HUES64 (cell line): Measurements from ENCODE around the gene SOST.

Source experiments
- H3K27ac ChIP-seq: 2 replicates; pipeline ENCODE4 v1.7.0; 2013; ENCODE audit warnings: low read depth, low read length, inconsistent platforms
- H3K27me3 ChIP-seq: 2 replicates; pipeline ENCODE4 v1.6.1; 2013; ENCODE audit warnings: mild to moderate bottlenecking, low read length; ENCODE audit not compliant: insufficient read depth
- H3K36me3 ChIP-seq: 2 replicates; pipeline ENCODE4 v1.6.1; 2013; ENCODE audit warnings: mild to moderate bottlenecking, low read length; ENCODE audit not compliant: insufficient read depth
- H3K4me1 ChIP-seq: 2 replicates; pipeline ENCODE4 v1.6.1; 2013; ENCODE audit warnings: mild to moderate bottlenecking, low read length, moderate library complexity; ENCODE audit not compliant: insufficient read depth
- H3K4me3 ChIP-seq: 2 replicates; pipeline ENCODE4 v1.5.1; 2013; ENCODE audit warnings: mild to moderate bottlenecking, low read length, moderate library complexity
- H3K9ac ChIP-seq: 2 replicates; pipeline ENCODE4 v1.6.1; 2013; ENCODE audit warnings: mild to moderate bottlenecking, low read depth, low read length
- H3K9me3 ChIP-seq: 2 replicates; pipeline ENCODE4 v1.6.1; 2013; ENCODE audit warnings: low read depth, low read length; ENCODE audit not compliant: insufficient read depth
- WGBS: fragments of 150-250, 120-280 bp; methylation state at CpG from one replicate; pipeline ENCODE4 v1.1.7; 2013; ENCODE audit warnings: missing lambda C conversion rate; 5-methylcytosine and 5-hydroxymethylcytosine counted together

Gene SOST

DNA sequence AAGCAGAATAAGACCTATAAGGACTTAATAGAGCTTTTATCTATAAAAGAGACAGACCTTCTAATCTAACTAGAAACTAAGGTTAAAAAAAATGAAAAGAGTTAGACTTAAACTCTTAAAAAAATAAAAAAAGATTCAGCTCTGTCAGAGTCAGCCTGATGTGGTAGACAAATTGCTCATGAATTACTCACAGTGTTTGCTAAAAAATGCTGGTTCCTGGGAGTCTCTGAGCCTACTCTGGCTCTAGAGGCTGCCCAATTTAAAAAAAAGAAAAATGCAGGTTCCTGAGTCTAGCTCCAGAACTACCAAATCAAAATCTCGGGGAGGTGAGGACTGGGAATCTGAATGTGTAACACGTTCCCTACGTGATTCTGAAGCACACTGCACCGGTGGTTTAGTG, 18.1 kb downstream of the SOST start:
- H3K4me1 ChIP-seq = peaks cover 31% of the 10 kb centered on the region
- H3K36me3 ChIP-seq = no peaks in the 10 kb centered on the region
- H3K27ac ChIP-seq = no peak overlapping the region
- 94% methylated on average over 4 of the region's 4 CpGs for WGBS
- no peaks in the 10 kb centered on the region for H3K27me3 ChIP-seq
- no peaks in the 10 kb centered on the region for H3K9me3 ChIP-seq
- no peak overlapping the region for H3K9ac ChIP-seq
- no peak overlapping the region for H3K4me3 ChIP-seq

DNA sequence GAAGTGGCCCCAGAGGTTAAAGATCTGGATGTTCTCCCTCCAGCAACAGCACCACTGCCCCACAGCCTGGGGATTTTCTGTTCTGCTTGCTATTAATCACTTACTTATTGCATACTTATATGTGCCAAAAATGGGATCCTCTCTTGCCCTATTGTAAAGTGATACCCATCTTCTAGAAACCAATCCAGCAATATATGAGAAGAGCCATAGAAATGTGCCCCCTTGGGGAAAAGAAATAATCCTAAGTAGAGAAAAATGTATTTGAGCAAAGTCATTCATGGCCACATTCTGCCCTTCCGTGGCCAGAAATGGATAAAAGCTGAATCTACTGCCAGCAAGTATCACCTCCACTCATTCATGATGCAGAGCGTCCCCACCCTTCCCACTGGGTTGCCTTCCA, 20.9 kb downstream of the SOST start:
- Histone ChIP-seq H3K4me3 (no peak overlapping the region), H3K27me3 (no peaks in the 10 kb centered on the region), H3K4me1 (peaks cover 17% of the 10 kb centered on the region), H3K36me3 (no peaks in the 10 kb centered on the region), H3K9me3 (peaks cover 9% of the 10 kb centered on the region), H3K27ac (no peak overlapping the region), H3K9ac (no peak overlapping the region)
- WGBS = 93% methylated on average over 2 of the region's 2 CpGs

DNA sequence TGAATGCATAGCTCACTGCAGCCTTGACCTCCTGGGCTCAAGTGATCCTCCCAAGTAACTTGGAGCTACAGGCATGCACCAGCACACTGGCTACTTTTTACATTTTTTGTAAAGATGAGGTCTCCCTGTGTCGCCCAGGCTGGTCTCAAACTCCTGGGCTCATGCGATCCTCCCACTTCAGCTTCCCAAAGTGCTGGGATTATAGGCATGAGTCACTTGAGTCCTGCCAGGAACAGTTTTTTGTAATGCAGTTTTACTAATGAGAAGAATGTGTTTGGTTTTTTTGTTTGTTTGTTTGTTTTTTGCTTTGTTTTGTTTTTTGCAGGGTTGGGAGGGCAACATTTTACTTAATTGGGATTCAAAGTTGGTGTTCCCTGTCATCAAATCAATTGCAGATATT, 22.2 kb downstream of the SOST start:
- H3K9me3 ChIP-seq = peaks cover 11% of the 10 kb centered on the region
- H3K36me3 ChIP-seq = no peaks in the 10 kb centered on the region
- H3K4me3 ChIP-seq = no peak overlapping the region
- no peaks in the 10 kb centered on the region for H3K27me3 ChIP-seq
- no peak overlapping the region for H3K27ac ChIP-seq
- no peak overlapping the region for H3K9ac ChIP-seq
- WGBS = 49% methylated on average over 2 of the region's 2 CpGs
- H3K4me1 ChIP-seq = peaks cover 17% of the 10 kb centered on the region

DNA sequence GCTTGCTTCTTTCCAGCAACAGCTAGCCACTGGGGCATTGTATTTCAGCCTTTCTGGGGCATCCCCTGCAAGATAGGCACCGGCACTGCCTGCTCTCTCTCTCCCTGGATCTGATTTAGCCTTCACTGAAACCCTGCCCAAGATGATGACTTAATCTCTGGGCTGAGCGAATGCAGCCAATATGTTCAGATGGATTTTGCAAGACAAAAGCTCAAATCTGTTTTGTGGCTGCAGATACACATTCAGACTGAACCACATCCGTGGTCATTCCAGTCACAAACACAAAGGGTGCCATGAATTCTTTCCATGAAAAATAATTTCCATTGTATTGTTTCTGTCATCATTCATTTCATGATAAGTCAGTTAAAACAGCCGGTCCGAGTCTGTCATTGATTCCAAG, 24.2 kb downstream of the SOST start:
- H3K36me3 ChIP-seq = no peaks in the 10 kb centered on the region
- peaks cover 11% of the 10 kb centered on the region for H3K9me3 ChIP-seq
- 93% methylated on average over 5 of the region's 5 CpGs for WGBS
- H3K27ac ChIP-seq = no peak overlapping the region
- no peak overlapping the region for H3K4me3 ChIP-seq
- no peak overlapping the region for H3K9ac ChIP-seq
- H3K27me3 ChIP-seq = no peaks in the 10 kb centered on the region
- peaks cover 17% of the 10 kb centered on the region for H3K4me1 ChIP-seq

GRCh38 chr17:43733956-43734355, 24.6 kb downstream of the SOST start:
- no peak overlapping the region for H3K9ac ChIP-seq
- peaks cover 11% of the 10 kb centered on the region for H3K9me3 ChIP-seq
- WGBS = 95% methylated on average over 1 of the region's 1 CpG
- peaks cover 17% of the 10 kb centered on the region for H3K4me1 ChIP-seq
- H3K36me3 ChIP-seq = no peaks in the 10 kb centered on the region
- no peaks in the 10 kb centered on the region for H3K27me3 ChIP-seq
- H3K27ac ChIP-seq = no peak overlapping the region
- H3K4me3 ChIP-seq = no peak overlapping the region

DNA sequence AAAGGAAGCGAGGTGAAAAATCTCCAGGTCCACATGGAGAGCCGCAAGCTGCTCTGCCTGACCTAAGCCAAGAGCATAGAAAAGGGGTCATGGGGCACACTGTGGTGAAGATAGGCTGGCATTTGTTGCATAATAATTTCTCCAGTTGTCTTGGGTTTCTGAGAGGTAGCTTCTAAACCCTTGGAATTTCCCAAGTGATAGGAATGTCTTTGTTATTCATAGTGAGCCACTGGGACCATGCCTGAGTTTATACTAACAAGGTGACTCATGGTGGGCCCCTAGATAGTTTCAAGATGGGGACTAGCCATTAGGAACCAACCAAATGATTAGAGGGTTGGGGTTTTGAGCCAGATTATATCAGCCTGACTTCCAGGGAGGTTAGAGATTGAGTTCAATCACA, 25.6 kb downstream of the SOST start:
- Histone ChIP-seq H3K4me1 (peaks cover 17% of the 10 kb centered on the region), H3K27ac (peak overlapping the region; percentile 49; the same call in 1 of the 2 replicates)
- 86% methylated on average over 2 of the region's 2 CpGs for WGBS

DNA sequence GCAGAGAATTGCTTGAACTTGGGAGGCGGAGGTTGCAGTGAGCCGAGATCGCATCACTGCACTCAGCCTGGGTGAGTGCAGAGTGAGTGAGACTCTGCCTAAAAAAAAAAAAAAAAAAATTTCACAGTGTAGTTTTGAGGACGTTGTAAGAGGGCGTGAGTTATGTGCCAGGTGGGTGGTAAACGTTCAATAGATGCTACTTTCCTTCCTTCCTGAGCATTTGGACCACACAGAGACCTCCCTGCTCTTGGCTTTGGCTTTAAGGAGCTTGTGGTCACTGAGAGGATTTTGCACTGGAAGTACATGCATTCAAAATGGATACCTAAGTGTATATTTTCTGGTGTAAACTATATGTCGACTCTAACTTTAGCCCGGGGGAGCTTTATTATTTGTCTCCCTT, 30.5 kb downstream of the SOST start:
- Histone ChIP-seq H3K27ac (no peak overlapping the region), H3K27me3 (no peaks in the 10 kb centered on the region), H3K36me3 (no peaks in the 10 kb centered on the region), H3K4me3 (no peak overlapping the region), H3K9me3 (peaks cover 3% of the 10 kb centered on the region), H3K9ac (no peak overlapping the region), H3K4me1 (no peaks in the 10 kb centered on the region)
- 94% methylated on average over 8 of the region's 8 CpGs for WGBS

More for the DNA sequence above, 25.6 kb downstream of the SOST start:
- no peak overlapping the region for H3K9ac ChIP-seq
- H3K4me3 ChIP-seq = no peak overlapping the region
- no peaks in the 10 kb centered on the region for H3K27me3 ChIP-seq
- H3K36me3 ChIP-seq = no peaks in the 10 kb centered on the region
- H3K9me3 ChIP-seq = peaks cover 11% of the 10 kb centered on the region

- H3K4me1 ChIP-seq = peaks cover 8% of the 10 kb centered on the region
- H3K4me3 ChIP-seq = no peak overlapping the region
- no peaks in the 10 kb centered on the region for H3K9me3 ChIP-seq
- H3K27me3 ChIP-seq = no peaks in the 10 kb centered on the region
- no peak overlapping the region for H3K27ac ChIP-seq
- 87% methylated on average over 6 of the region's 6 CpGs for WGBS
- H3K9ac ChIP-seq = no peak overlapping the region
- H3K36me3 ChIP-seq = no peaks in the 10 kb centered on the region
Observed at GRCh38 chr17:43723697-43724359, 34.8 kb downstream of the SOST start.

GRCh38 chr17:43722870-43723665, 35.5 kb downstream of the SOST start:
- Histone ChIP-seq H3K9ac (no peak overlapping the region), H3K36me3 (no peaks in the 10 kb centered on the region), H3K9me3 (no peaks in the 10 kb centered on the region), H3K27ac (no peak overlapping the region), H3K4me1 (peaks cover 13% of the 10 kb centered on the region), H3K4me3 (no peak overlapping the region), H3K27me3 (no peaks in the 10 kb centered on the region)
- WGBS = 74% methylated on average over 8 of the region's 8 CpGs

DNA sequence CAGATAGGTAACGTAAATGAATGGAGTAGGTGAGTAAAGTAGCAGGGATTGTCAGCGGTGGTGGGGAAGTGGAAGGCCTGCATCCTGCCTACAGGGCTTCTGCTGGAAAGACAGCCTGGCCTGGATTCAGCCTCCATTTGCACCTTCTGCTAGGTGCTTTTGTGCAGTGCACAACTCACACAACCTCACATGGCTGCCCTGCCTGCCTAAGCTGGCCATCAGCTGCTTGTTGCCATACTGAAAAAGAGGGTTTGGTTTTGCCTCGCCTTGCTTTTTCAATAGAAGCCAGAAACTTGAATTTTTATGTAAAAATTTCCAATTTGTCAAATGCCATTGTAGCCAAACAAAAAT, 36.3 kb downstream of the SOST start:
- Histone ChIP-seq H3K4me1 (peaks cover 16% of the 10 kb centered on the region), H3K27me3 (no peaks in the 10 kb centered on the region), H3K36me3 (no peaks in the 10 kb centered on the region), H3K4me3 (no peak overlapping the region), H3K27ac (no peak overlapping the region), H3K9me3 (no peaks in the 10 kb centered on the region), H3K9ac (no peak overlapping the region)
- WGBS = 84% methylated on average over 3 of the region's 3 CpGs

- peaks cover 16% of the 10 kb centered on the region for H3K4me1 ChIP-seq
- WGBS = 89% methylated on average over 4 of the region's 4 CpGs
- no peak overlapping the region for H3K4me3 ChIP-seq
- H3K27me3 ChIP-seq = no peaks in the 10 kb centered on the region
- no peaks in the 10 kb centered on the region for H3K9me3 ChIP-seq
- no peak overlapping the region for H3K27ac ChIP-seq
- H3K9ac ChIP-seq = no peak overlapping the region
- H3K36me3 ChIP-seq = no peaks in the 10 kb centered on the region
Observed at GRCh38 chr17:43721537-43722268, 36.9 kb downstream of the SOST start.
